ENCODE results near the gene B3GALNT2. TPM values are rescaled to one million over a fixed set of nuclear protein-coding genes. Genes with fewer than 3 reads are reported as not detected.
"Not testable (repeated sequence)": the region's sequence is repeated elsewhere in the genome, so short reads cannot be mapped to it uniquely, and the experiment has no call there.

Gene B3GALNT2
- total RNA-seq, 1 experiment from 2014 or later, result 23.8 TPM

DNA sequence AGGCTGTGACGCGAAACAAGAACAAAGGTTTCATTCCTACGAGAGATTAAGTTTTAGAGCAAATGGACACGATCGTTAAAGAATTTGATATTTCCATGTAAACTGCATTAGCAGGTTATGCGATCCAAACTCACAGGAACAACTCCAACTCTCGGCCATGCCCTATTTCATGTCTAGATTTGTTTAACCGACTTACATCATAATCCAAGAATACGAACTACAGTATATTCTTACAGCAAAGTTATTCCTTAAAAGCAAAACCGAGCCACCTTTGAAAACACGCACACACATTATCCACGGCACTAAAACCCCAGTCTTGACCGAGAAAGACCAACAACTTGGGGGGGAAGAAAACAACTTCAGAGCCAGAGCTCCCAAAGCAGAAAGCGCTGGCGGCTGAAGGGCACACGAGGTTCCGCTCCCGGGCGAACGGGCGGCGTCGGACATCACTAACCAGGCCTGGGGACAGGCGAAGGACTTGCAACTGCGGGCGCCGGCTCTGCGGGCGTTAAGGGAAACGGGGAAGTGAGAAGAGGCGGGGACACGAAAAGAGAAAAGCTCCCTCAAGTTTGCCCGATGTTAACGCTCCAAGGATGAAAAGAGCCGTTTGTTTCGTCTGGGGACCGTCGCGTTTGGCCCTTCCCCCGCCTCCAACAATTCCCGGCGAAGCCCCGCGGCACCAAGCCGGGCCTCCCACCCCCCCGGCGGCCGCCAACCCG lies 690 bp downstream of the B3GALNT2 start:
- peak; percentile 55 for DNase-seq (ENCODE audit: low read depth)

- peak; percentile 11 for DNase-seq (ENCODE audit: low read depth)
Observed at GRCh38 chr1:235502601-235503402, 1.4 kb downstream of the B3GALNT2 start.

DNA sequence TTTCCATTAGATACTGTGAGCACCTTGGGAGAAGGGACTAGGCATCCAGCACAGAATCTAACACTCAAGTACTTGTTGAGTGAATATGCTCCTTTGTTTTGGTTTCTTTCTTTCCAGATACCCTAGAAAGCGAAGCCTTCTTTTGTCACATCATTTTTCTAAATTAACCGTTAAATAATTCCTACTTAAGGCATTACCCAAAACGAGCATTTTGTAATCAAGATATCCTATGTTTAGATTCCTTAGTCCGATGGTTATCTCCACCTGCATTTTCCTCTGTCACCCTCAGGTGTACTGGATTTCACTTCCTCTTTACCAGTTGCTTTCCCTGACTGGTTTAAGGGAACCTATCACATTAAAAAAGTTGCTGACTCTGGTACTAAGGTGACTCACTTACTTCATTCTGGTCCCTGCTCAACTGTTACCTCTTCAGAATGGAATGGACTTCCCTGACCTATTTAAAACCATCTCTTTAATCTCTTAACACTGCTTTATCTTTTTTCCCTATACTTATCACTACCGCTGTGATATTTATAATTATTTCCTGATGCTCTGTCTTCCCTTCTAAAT lies 3.2 kb downstream of the B3GALNT2 start:
- DNase-seq (ENCODE audit: low read depth), result no peak

DNA sequence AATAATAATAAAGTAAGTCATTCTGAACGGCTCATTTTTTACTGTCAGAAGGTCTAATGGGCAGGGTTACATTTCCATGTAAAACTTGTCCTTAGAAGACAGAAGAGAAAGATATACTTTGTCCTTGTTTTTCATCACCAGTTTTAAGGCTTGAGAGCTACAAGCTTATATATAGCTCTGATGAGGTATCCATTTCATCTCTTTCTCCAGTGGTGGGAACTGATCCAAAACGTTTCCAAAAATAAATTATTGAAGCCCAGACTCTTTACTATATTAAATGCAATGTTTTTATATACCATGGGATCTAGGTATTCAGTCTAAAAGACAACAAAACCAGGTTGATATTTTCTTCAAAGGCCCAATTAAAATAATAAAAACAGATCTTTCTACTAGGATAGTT lies 8.7 kb downstream of the B3GALNT2 start:
- no peak for DNase-seq (ENCODE audit: low read depth)

- DNase-seq (ENCODE audit: low read depth), result no peak
Observed at GRCh38 chr1:235495030-235495429, 9.2 kb downstream of the B3GALNT2 start.

GRCh38 chr1:235494531-235494930 lies 9.7 kb downstream of the B3GALNT2 start:
- no peak for DNase-seq (ENCODE audit: low read depth)

DNA sequence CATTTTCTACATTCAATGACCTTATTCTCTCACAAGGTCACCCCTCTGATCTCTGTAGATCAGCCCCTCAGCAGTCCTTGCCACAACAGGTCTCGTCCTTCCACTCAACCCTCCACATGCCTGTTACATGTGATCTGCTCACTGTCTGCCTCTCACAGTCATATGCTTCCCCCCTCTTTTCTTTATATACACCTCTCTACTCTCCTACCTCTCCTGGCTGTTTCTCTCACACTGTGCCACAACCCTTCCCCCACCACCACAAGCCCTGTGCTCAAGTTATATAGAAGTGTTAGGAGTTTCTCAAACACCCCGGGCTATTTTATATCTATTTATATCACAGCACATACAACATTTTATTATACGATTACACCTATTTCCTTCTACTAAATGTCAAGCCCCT lies 12.6 kb downstream of the B3GALNT2 start:
- DNase-seq (ENCODE audit: low read depth), result no peak

DNA sequence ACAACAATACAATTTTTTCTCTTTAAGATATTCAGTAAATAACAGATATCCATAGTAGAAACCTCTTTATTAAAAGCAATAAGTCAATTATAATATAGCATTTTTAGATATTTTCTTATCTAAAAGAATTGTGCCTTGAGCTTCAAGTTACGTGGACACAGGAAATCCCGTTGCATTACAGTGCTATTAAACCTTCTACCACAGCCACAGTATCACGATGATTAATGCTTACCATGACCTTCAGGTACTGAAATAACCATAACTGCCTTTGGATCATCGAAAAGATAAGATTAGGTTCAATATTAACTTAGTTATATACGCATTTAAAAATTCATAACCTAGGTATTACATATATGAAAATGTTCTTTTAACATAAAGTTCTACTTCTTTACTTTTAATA lies 17.9 kb downstream of the B3GALNT2 start:
- no peak for DNase-seq (ENCODE audit: low read depth)

DNA sequence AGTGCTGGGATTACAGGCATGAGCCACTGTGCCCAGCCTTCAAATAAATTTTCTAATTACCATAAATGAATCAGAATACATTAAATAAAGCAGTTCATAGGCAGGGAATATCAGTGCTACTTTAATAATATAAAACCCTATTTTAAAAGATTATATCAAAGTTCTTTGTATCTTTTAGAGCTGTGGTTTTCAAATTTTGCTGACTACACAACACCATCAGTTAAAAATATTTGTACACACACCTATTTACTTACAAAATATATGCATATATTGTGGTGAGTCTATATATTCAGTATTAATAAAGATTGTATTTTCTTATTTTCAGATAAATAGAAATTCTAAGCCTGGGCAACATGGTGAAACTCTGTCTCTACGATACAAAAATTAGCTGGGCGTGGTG lies 18.7 kb downstream of the B3GALNT2 start:
- no peak for DNase-seq (ENCODE audit: low read depth)

GRCh38 chr1:235483090-235483489 lies 21.2 kb downstream of the B3GALNT2 start:
- no peak for DNase-seq (ENCODE audit: low read depth)

DNA sequence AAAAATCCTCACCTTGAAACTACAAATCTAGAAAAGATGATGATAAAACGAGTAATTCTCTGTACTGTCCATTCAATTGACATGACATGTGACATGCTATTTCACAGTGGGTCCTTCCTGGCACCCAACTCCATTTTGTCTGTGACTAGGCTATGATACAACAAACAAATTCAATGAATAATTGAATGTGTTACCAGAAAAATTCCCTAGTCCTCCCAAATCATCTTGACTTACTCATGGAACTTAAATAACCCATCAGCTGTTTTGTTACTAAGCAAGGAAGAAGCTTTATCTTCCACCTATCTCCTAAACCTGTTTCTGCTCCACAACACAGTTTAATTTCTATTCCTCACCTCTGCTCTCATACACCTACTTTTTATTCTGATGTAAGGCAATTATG lies 30.4 kb downstream of the B3GALNT2 start:
- no peak for DNase-seq (ENCODE audit: low read depth)

DNA sequence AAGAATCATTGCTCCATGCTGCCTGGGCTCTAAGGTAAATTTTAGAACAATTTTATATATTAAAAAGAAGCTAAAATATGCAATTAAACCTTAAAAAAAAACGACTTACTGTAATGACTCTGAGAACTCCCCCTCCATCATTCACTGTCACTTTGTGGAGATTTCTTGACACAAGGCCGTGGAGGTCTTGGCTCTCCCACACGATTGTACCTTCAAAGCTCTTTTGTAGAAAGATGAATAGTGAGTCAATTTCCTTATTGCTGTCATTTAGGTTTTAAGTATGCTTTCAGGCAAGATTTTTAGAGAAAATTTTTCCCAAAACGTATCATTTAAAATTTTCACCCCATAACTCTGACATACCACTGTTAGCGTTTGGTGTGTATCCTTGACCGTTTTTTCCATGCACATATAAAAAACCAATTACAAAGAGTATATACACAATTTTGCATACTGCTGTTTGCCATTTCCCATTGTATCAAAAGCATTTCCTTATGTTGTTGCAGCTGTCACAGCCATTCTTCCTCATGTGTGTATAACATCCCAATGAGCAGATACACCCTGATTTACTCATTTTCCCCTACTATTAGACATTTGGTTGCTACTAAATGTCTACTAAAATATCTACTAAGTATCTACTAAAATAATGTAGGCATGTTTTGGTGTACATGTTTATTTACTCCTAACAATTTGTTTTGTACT lies 33.4 kb downstream of the B3GALNT2 start:
- no peak for DNase-seq (ENCODE audit: low read depth)

DNA sequence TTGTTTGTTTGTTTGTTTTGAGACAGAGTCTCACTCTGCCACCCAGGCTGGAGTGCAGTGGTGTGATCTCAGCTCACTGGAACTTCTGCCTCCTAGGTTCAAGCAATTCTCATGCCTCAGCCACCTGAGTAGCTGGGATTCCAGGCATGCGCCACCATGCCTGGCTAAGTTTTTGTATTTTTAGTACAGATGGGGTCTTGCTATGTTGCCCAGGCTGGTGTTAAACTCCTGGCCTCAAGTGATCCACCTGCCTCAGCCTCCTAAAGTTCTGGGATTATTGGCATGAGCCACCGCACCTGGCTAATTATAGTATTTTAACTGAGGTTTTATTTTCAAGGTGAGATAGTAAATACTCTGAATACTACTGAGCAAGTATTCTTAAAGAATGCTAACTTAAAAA lies 34.4 kb downstream of the B3GALNT2 start:
- not testable (repeated sequence) for DNase-seq (ENCODE audit: low read depth)

DNA sequence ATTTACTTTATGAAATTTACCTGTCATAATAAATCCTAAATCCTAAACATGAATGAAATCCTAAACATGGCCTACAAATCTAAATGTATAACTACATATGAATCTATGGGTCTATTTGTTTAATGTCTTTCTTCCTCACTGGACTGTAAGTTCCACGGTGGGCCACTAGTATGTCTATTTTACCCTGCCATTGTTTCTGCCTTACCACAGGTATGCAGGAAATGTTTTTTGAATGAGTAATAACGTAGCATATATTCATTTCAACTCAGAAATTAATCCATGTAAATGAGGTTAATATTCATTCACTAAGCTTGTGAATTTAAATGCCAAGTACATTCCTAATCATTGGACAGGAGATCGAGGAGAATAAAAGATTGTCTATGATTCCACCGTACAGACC lies 35.3 kb downstream of the B3GALNT2 start:
- DNase-seq (ENCODE audit: low read depth), result peak; percentile 44

DNA sequence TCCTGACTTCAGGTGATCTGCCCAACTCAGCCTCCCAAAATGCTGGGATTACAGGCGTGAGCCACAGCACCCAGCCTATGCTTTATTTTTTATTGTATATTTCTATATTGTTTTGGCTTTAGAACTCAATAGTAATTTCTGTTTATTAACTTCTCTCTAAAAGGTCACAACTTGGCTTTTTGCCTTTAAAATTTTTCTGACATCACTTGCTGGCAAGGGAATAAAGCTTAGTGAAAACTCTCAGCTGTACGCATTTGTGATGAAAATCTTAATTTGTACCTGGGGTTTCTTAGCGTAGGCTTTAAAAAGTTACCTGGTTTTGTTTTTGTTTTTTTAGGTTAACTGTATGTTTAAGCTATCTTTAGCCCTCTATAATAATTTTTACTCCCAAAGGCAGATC lies 36.2 kb downstream of the B3GALNT2 start:
- DNase-seq (ENCODE audit: low read depth), result no peak

DNA sequence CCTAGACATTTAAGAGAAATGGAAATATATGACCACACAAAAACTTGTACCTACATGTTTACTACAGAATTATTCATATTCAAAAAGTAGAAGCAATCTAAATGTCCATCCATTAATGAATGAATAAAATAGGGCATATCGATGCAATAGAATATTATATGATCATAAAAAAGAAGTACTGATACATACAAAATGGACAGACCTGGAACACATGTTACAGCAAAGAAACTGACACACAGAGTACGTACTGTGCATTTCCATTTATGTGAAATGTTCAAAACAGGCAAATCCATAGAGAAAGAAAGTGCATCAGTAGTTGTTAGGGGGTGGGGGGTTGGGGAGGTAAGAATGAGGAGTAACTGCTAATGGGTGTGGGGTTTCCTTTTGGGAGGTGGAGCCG lies 39.2 kb downstream of the B3GALNT2 start:
- DNase-seq (ENCODE audit: low read depth), result no peak

DNA sequence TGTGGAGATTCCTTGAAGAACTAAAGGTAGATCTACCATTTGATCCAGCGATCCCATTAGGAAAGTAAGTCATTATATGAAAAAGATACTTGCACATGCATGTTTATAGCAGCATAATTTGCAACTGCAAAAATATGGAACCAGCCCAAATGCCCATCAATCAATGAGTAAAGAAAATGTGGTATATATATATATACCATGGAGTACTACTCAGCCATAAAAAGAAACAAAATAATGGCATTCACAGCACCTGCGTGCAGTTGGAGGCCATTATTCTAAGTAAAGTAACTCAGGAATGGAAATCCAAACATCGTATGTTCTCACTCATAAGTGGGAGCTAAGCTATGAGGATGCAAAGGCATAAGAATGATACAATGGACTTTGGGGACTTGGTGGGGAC lies 41.4 kb downstream of the B3GALNT2 start:
- not testable (repeated sequence) for DNase-seq (ENCODE audit: low read depth)

DNA sequence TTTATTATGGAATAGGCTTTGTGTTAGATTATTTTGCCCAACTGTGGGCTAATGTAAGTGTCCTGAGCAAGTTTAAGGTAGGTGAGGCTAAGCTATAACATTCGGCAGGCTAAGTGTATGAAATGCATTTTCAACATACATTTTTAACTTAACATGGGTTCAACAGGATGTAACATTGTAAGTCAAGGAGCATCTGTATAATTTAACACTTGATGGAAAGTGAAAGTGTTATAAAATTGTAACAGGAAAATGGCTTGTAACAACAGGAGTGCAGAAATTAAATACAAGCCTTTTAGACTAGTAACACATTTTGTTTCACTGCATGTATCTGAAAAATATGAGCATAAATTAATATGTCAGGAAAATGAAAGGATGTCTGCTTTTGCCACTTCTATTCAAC lies 42.3 kb downstream of the B3GALNT2 start:
- DNase-seq (ENCODE audit: low read depth), result no peak

GRCh38 chr1:235460770-235461169 lies 43.5 kb downstream of the B3GALNT2 start:
- no peak for DNase-seq (ENCODE audit: low read depth)

GRCh38 chr1:235457856-235458255 lies 46.4 kb downstream of the B3GALNT2 start:
- DNase-seq (ENCODE audit: low read depth), result not testable (repeated sequence)

DNA sequence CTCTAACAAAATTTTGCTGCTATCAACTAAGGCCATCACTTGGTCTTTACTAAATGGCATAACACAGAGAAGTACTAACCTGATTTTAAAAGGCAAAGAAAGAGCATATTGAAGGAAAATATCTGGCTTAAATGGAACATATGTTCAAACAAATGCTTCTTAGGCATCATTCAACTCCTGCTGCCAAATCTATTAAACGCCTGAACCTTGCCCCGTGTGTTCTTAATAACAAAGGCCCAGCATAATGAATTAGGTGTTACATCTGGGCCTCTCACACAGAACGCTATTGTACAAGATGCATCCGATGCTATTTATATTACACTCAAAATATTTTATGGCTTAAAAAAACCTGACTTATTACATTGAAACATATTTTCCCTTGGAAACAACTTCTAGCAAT lies 48.4 kb downstream of the B3GALNT2 start:
- DNase-seq (ENCODE audit: low read depth), result no peak

DNA sequence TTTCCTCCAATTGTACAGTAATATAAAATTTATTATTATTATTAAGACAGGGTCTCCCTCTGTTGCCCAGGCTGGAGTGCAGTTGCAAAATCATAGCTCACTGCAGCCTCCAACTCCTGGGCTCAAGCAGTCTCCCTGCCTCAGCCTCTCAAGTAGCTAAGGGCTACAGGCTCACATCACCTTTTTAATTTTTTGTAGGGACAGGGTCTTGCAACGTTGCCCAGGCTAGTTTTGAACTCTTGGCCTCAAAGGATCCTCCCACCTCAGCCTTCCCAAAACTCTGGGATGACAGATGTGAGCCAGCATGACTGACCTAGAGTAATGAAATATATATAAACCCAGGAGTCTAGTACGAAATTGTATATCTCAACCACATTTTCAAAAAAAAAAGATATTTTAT lies 49.2 kb downstream of the B3GALNT2 start:
- DNase-seq (ENCODE audit: low read depth), result no peak

All from RPMI7951 (cell line).